Measurements from ENCODE around the gene EIF4G3. TPM values are rescaled to one million over a fixed set of nuclear protein-coding genes. Genes with fewer than 3 reads are reported as not detected.

Gene EIF4G3
- total and polyA plus RNA-seq, 10 of the 15 experiments (the other 5 are each of a cell fraction or from before 2014, with no cell fraction given): 7.4 to 45.1 (median 29.1) TPM

- TF ChIP-seq NKRF (conservative IDR thresholded peaks at IDR 0.05): no peak
- no peak for TF ChIP-seq E2F8 (IDR thresholded peaks at IDR 0.05; ENCODE audit: low read depth, partially characterized antibody)
- no peak for TF ChIP-seq POU2F2 (IDR thresholded peaks at IDR 0.05; ENCODE audit: borderline replicate concordance, low read depth, low read length)
- no peak for TF ChIP-seq GATAD2B (conservative IDR thresholded peaks at IDR 0.05; ENCODE audit: low read depth)
- TF ChIP-seq CTCF (IDR thresholded peaks at IDR 0.05 in 2 of 3, conservative IDR thresholded peaks at IDR 0.05 in 1 of 3; ENCODE audit: control insufficient read depth in 2 of 3, extremely low read depth in 1 of 3, insufficient read depth in 1 of 3, low read depth in 3 of 3, low read length in 3 of 3): no peak
- TF ChIP-seq NFYA (IDR thresholded peaks at IDR 0.05; ENCODE audit: borderline replicate concordance, low read depth, low read length): no peak
- peak; percentile 79 for TF ChIP-seq PAX5 (IDR thresholded peaks at IDR 0.05; ENCODE audit: borderline replicate concordance, low read depth, low read length)
- TF ChIP-seq POLR2AphosphoS5 (IDR thresholded peaks at IDR 0.05; ENCODE audit: low read length): no peak
- no peak for TF ChIP-seq NR2C2 (IDR thresholded peaks at IDR 0.05; ENCODE audit: borderline replicate concordance, control insufficient read depth, insufficient read length, low read depth)
- TF ChIP-seq RUNX3 (IDR thresholded peaks at IDR 0.05; ENCODE audit: low read length): 0 out of 2 replicates have a peak, but pooled peaks have one; percentile 39
- peak; percentile 97; the same call in 1 of the 2 replicates for TF ChIP-seq ZNF217 (IDR thresholded peaks at IDR 0.05)
- TF ChIP-seq RAD21 (IDR thresholded peaks at IDR 0.05; ENCODE audit: insufficient read depth, low read depth, low read length): no peak
- TF ChIP-seq ZSCAN29 (IDR thresholded peaks at IDR 0.05): no peak
- TF ChIP-seq IKZF2 (IDR thresholded peaks at IDR 0.05): peak in 1 of 2 experiments; percentile 80; a peak in 3 of 4 replicates
- TF ChIP-seq DPF2 (IDR thresholded peaks at IDR 0.05): no peak; the same call in 1 of the 2 replicates
Observed at GRCh38 chr1:20931930-20932436, 244.7 kb downstream of the EIF4G3 start (continued).

All from GM12878 (cell line).